ENCODE results near the gene RPH3AL. TPM values are rescaled to one million over a fixed set of nuclear protein-coding genes. Genes with fewer than 3 reads are reported as not detected.

RPH3AL gene
- total RNA-seq, 2 donors from 2014 or later, result 11.7 to 17.8 TPM

GRCh38 chr17:280216-280615 is 72.4 kb downstream of the RPH3AL start:
- H3K27me3 ChIP-seq (replicated peaks; ENCODE audit: insufficient read depth), result no peaks in the 10 kb centered on the region
- 92% methylated on average over 7 of the region's 7 CpGs for WGBS
- no peaks in the 10 kb centered on the region for H3K4me1 ChIP-seq (replicated peaks)
- no peak overlapping the region for H3K27ac ChIP-seq
- H3K36me3 ChIP-seq, result no peaks in the 10 kb centered on the region
- H3K4me3 ChIP-seq, result no peak overlapping the region
- TF ChIP-seq CTCF (IDR thresholded peaks at IDR 0.05) (no peak), POLR2AphosphoS5 (IDR thresholded peaks at IDR 0.05) (no peak), POLR2A (IDR thresholded peaks at IDR 0.05) (no peak)
- intact Hi-C loops (cut with DNase I), result no loop called here
- no peaks in the 10 kb centered on the region for H3K9me3 ChIP-seq
- no peak for DNase-seq (ENCODE audit: low spot score)

GRCh38 chr17:279776-280175 is 72.8 kb downstream of the RPH3AL start:
- TF ChIP-seq CTCF (IDR thresholded peaks at IDR 0.05) (no peak), POLR2AphosphoS5 (IDR thresholded peaks at IDR 0.05) (no peak), POLR2A (IDR thresholded peaks at IDR 0.05) (no peak)
- 52% methylated on average over 4 of the region's 4 CpGs for WGBS
- H3K4me3 ChIP-seq, result no peak overlapping the region
- no peaks in the 10 kb centered on the region for H3K36me3 ChIP-seq
- no peaks in the 10 kb centered on the region for H3K27me3 ChIP-seq (replicated peaks; ENCODE audit: insufficient read depth)
- no peak for DNase-seq (ENCODE audit: low spot score)
- H3K4me1 ChIP-seq (replicated peaks), result no peaks in the 10 kb centered on the region
- no peaks in the 10 kb centered on the region for H3K9me3 ChIP-seq
- intact Hi-C loops (cut with DNase I), result no loop called here
- no peak overlapping the region for H3K27ac ChIP-seq

GRCh38 chr17:279331-279730 is 73.3 kb downstream of the RPH3AL start:
- Histone ChIP-seq H3K36me3 (no peaks in the 10 kb centered on the region), H3K27me3 (replicated peaks; ENCODE audit: insufficient read depth) (no peaks in the 10 kb centered on the region), H3K27ac (no peak overlapping the region), H3K9me3 (no peaks in the 10 kb centered on the region), H3K4me3 (no peak overlapping the region), H3K4me1 (replicated peaks) (no peaks in the 10 kb centered on the region)
- DNase-seq (ENCODE audit: low spot score), result no peak
- TF ChIP-seq POLR2AphosphoS5 (IDR thresholded peaks at IDR 0.05) (no peak), POLR2A (IDR thresholded peaks at IDR 0.05) (no peak), CTCF (IDR thresholded peaks at IDR 0.05) (no peak)
- 93% methylated on average over 4 of the region's 4 CpGs for WGBS
- intact Hi-C loops (cut with DNase I), result no loop called here

- DNase-seq (ENCODE audit: low spot score), result no peak
Observed at GRCh38 chr17:278676-279059, 73.9 kb downstream of the RPH3AL start.

More at GRCh38 chr17:278676-279059, 73.9 kb downstream of the RPH3AL start:
- intact Hi-C loops (cut with DNase I), result no loop called here
- Histone ChIP-seq H3K27ac (no peak overlapping the region), H3K4me3 (no peak overlapping the region), H3K27me3 (replicated peaks; ENCODE audit: insufficient read depth) (no peaks in the 10 kb centered on the region), H3K9me3 (no peaks in the 10 kb centered on the region), H3K36me3 (no peaks in the 10 kb centered on the region), H3K4me1 (replicated peaks) (no peaks in the 10 kb centered on the region)
- TF ChIP-seq CTCF (IDR thresholded peaks at IDR 0.05) (no peak), POLR2A (IDR thresholded peaks at IDR 0.05) (no peak), POLR2AphosphoS5 (IDR thresholded peaks at IDR 0.05) (no peak)
- 89% methylated on average over 5 of the region's 5 CpGs for WGBS

Measured in prostate gland (tissue), 2 donors.